ENCODE results near the gene ZFYVE26.
"Not testable (repeated sequence)": the region's sequence is repeated elsewhere in the genome, so short reads cannot be mapped to it uniquely, and the experiment has no call there.

Gene ZFYVE26

DNA sequence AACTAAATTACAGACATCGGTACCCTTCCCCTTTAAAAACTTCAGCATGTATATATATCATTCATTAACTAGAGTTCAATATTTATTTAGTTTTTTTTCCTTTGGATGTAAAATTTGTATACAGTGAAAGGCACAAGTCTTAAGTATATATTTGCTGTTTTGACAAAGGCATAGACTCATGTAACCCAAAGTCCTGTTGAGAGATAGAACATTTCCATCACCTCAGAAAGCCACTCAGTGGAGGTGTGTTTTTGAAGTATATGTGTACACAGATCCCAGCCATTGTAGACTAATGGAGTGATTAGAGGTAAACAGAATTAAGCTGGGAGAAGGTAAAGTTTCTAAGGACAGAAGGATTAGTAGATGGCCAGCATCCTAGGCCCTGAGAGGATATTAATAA is 99.3 kb downstream of the ZFYVE26 start:
- H3K4me1 ChIP-seq: peaks cover 0 to 3% (median 2%) of the 10 kb centered on the region in 10 experiments; a peak in 13 of 20 replicates
- H4K20me1 ChIP-seq: no peaks in the 10 kb centered on the region
- H3K9me3 ChIP-seq (replicated peaks in 1 of 11): peaks cover 1 to 8% (median 2%) of the 10 kb centered on the region in 11 experiments; a peak in 19 of 22 replicates
- H3K27ac ChIP-seq: no peak overlapping the region
- no peak for TF ChIP-seq Cebpa-rat (IDR thresholded peaks at IDR 0.05)
- H3K4me3 ChIP-seq: no peak overlapping the region
- no peak overlapping the region for H3K9ac ChIP-seq
- no peaks in the 10 kb centered on the region for H3K27me3 ChIP-seq
- H3K4me2 ChIP-seq: no peak overlapping the region
- H3K36me3 ChIP-seq: no peaks in the 10 kb centered on the region

- H3K4me3 ChIP-seq: 0 out of 20 replicates have a peak overlapping the region, but pooled peaks of 1 of the 10 experiments have one; percentile 14
- TF ChIP-seq Cebpa-rat (IDR thresholded peaks at IDR 0.05): no peak
- H4K20me1 ChIP-seq: no peaks in the 10 kb centered on the region
- no peak overlapping the region for H3K27ac ChIP-seq
- H3K4me1 ChIP-seq: no peaks in the 10 kb centered on the region
- no peaks in the 10 kb centered on the region; a peak in 2 of 22 replicates for H3K36me3 ChIP-seq
- peaks cover 43 to 54% (median 46%) of the 10 kb centered on the region in 11 experiments for H3K9me3 ChIP-seq (replicated peaks in 1 of 11)
- H3K27me3 ChIP-seq: no peaks in the 10 kb centered on the region
- H3K9ac ChIP-seq: no peak overlapping the region
- H3K4me2 ChIP-seq: no peak overlapping the region
Observed at GRCh38 chr14:67710209-67710608, 106.2 kb downstream of the ZFYVE26 start.

- Histone ChIP-seq H3K4me3 (0 out of 20 replicates have a peak overlapping the region, but pooled peaks of 2 of the 10 experiments have one; percentile 14 to 21), H3K9me3 (replicated peaks in 1 of 11) (peaks cover 43 to 54% (median 46%) of the 10 kb centered on the region in 11 experiments)
- not testable (repeated sequence) for H3K9ac ChIP-seq, H3K36me3 ChIP-seq, H4K20me1 ChIP-seq, H3K27ac ChIP-seq, H3K27me3 ChIP-seq, H3K4me2 ChIP-seq, H3K4me1 ChIP-seq
Observed at GRCh38 chr14:67709796-67710195, 106.6 kb downstream of the ZFYVE26 start.

- not testable (repeated sequence) for H3K27me3 ChIP-seq, H3K4me1 ChIP-seq, H4K20me1 ChIP-seq, H3K36me3 ChIP-seq, H3K4me2 ChIP-seq, H3K27ac ChIP-seq, H3K9ac ChIP-seq
- 0 out of 20 replicates have a peak overlapping the region, but pooled peaks of 1 of the 10 experiments have one; percentile 21 for H3K4me3 ChIP-seq
- H3K9me3 ChIP-seq (replicated peaks in 1 of 11): peaks cover 43 to 54% (median 46%) of the 10 kb centered on the region in 11 experiments
Observed at GRCh38 chr14:67709346-67709745, 107.0 kb downstream of the ZFYVE26 start.

GRCh38 chr14:67705211-67705610 is 111.2 kb downstream of the ZFYVE26 start:
- no peak overlapping the region for H3K9ac ChIP-seq
- H3K36me3 ChIP-seq: no peaks in the 10 kb centered on the region; a peak in 2 of 22 replicates
- peaks cover 0 to 43% (median 2%) of the 10 kb centered on the region in 10 experiments; a peak in 7 of 20 replicates for H3K4me1 ChIP-seq
- H3K4me3 ChIP-seq: no peak overlapping the region
- peaks cover 27 to 33% (median 28%) of the 10 kb centered on the region in 11 experiments for H3K9me3 ChIP-seq (replicated peaks in 1 of 11)
- H3K4me2 ChIP-seq: no peak overlapping the region
- H4K20me1 ChIP-seq: no peaks in the 10 kb centered on the region
- no peak overlapping the region for H3K27ac ChIP-seq
- no peak for TF ChIP-seq Cebpa-rat (IDR thresholded peaks at IDR 0.05)
- H3K27me3 ChIP-seq: no peaks in the 10 kb centered on the region

GRCh38 chr14:67704484-67705089 is 111.8 kb downstream of the ZFYVE26 start:
- TF ChIP-seq Cebpa-rat (IDR thresholded peaks at IDR 0.05): no peak
- Histone ChIP-seq H3K4me2 (peak overlapping the region in 3 of 11 experiments; percentile 51 to 77 (median 66); a peak in 6 of 22 replicates), H3K4me3 (peak overlapping the region in 1 of 10 experiments; percentile 14; a peak in 1 of 20 replicates), H3K36me3 (no peaks in the 10 kb centered on the region; a peak in 1 of 22 replicates), H3K9ac (peak overlapping the region in 1 of 11 experiments; percentile 1; a peak in 1 of 22 replicates), H3K9me3 (replicated peaks in 1 of 11) (peaks cover 21 to 32% (median 22%) of the 10 kb centered on the region in 11 experiments), H3K27me3 (no peaks in the 10 kb centered on the region), H4K20me1 (no peaks in the 10 kb centered on the region), H3K4me1 (peaks cover 0 to 49% (median 2%) of the 10 kb centered on the region in 10 experiments; a peak in 7 of 20 replicates), H3K27ac (no peak overlapping the region)

DNA sequence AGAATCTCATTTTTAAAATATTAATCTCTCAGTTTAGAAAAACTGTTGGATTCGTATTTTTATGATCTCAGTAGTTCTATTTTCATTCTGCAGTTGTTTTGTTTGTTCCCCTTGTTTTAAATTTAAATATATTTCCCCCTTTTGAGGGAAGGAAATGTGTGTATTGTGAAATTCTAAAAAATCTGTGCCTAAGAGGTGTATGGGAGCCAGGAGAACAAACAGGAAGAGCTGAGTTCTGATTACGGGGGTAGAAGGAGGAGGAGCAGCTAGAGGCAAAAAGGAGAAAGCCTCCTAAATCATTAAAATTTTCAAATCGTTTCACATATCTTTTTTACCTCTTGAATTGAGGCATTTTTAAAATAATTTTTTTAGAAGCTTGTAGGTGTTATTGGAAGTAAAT is 112.4 kb downstream of the ZFYVE26 start:
- H3K4me3 ChIP-seq: peak overlapping the region in 1 of 10 experiments; percentile 14; a peak in 1 of 20 replicates
- TF ChIP-seq Cebpa-rat (IDR thresholded peaks at IDR 0.05): no peak
- no peaks in the 10 kb centered on the region for H4K20me1 ChIP-seq
- H3K27ac ChIP-seq: no peak overlapping the region
- no peaks in the 10 kb centered on the region for H3K27me3 ChIP-seq
- no peaks in the 10 kb centered on the region for H3K36me3 ChIP-seq
- H3K9ac ChIP-seq: peak overlapping the region in 2 of 11 experiments; percentile 1 to 10; a peak in 2 of 22 replicates
- peak overlapping the region in 3 of 11 experiments; percentile 51 to 77 (median 66); a peak in 6 of 22 replicates for H3K4me2 ChIP-seq
- H3K9me3 ChIP-seq (replicated peaks in 1 of 11): peaks cover 15 to 26% (median 16%) of the 10 kb centered on the region in 11 experiments
- H3K4me1 ChIP-seq: peaks cover 0 to 52% (median 2%) of the 10 kb centered on the region in 10 experiments; a peak in 7 of 20 replicates

- Histone ChIP-seq H3K4me1 (peaks cover 0 to 70% (median 2%) of the 10 kb centered on the region in 10 experiments; a peak in 7 of 20 replicates), H3K4me3 (peak within 1 kb of the TSS in 1 of 10 experiments; percentile 19; a peak in 1 of 20 replicates), H3K9ac (peak within 1 kb of the TSS in 5 of 11 experiments; percentile 2 to 69 (median 60); a peak in 8 of 22 replicates), H3K27ac (peak within 1 kb of the TSS in 5 of 11 experiments; percentile 40 to 87 (median 72); a peak in 8 of 22 replicates), H3K4me2 (peak within 1 kb of the TSS in 4 of 11 experiments; percentile 34 to 77 (median 70); a peak in 7 of 22 replicates)
- H3K27me3 ChIP-seq; H3K9me3 ChIP-seq (replicated peaks in 1 of 11); H4K20me1 ChIP-seq; H3K36me3 ChIP-seq: not testable (repeated sequence)
Observed at GRCh38 chr14:67701492-67701891, 114.9 kb downstream of the ZFYVE26 start, which contains the start of gene RDH12. RDH12 (plus strand) TSS chr14:67701886; CDS start chr14:67722643, 20,757 bp downstream.

GRCh38 chr14:67698179-67698578 is 118.2 kb downstream of the ZFYVE26 start:
- no peaks in the 10 kb centered on the region for H3K27me3 ChIP-seq
- H4K20me1 ChIP-seq: peaks cover 0 to 12% (median 8%) of the 10 kb centered on the region in 11 experiments; a peak in 8 of 22 replicates
- H3K4me1 ChIP-seq: peaks cover 11 to 74% (median 17%) of the 10 kb centered on the region in 10 experiments; a peak in 19 of 20 replicates
- H3K9ac ChIP-seq: no peak overlapping the region
- TF ChIP-seq Cebpa-rat (IDR thresholded peaks at IDR 0.05): no peak
- no peak overlapping the region for H3K4me2 ChIP-seq
- H3K4me3 ChIP-seq: no peak overlapping the region
- peaks cover 0 to 8% (median under 1%) of the 10 kb centered on the region in 11 experiments; a peak in 8 of 22 replicates for H3K36me3 ChIP-seq
- H3K9me3 ChIP-seq (replicated peaks in 1 of 11): 0 out of 22 replicates have a peak, but pooled peaks cover 0 to 8% (median 0%) of the 10 kb centered on the region in 11 experiments
- no peak overlapping the region for H3K27ac ChIP-seq

Measured in BLaER1 treated with 17β-estradiol and CSF1 and Interleukin-3, amounts not matched to agents 10 nM and 100 nM (cell line).